PC-9 (cell line): Measurements from ENCODE around the gene GATA6.

Experiments used
- EZH2 ChIP-seq: fragments of 200-600 bp; sonication (generic); IDR thresholded peaks from 2 replicates; pipeline ENCODE4 v1.8.0; 2017; ENCODE audit warnings: antibody characterized with exemption, low read depth
- TF ChIP-seq, protein P1 (sequence below): fragments of 200-600 bp; sonication (generic); conservative IDR thresholded peaks from 2 replicates; pipeline ENCODE4 v1.6.1; 2017; ENCODE audit warnings: mixed run types, antibody characterized with exemption, mild to moderate bottlenecking, moderate library complexity

GRCh38 chr18:22228976-22229375, 59.6 kb downstream of the GATA6 start:
- TF ChIP-seq, protein P1, sequence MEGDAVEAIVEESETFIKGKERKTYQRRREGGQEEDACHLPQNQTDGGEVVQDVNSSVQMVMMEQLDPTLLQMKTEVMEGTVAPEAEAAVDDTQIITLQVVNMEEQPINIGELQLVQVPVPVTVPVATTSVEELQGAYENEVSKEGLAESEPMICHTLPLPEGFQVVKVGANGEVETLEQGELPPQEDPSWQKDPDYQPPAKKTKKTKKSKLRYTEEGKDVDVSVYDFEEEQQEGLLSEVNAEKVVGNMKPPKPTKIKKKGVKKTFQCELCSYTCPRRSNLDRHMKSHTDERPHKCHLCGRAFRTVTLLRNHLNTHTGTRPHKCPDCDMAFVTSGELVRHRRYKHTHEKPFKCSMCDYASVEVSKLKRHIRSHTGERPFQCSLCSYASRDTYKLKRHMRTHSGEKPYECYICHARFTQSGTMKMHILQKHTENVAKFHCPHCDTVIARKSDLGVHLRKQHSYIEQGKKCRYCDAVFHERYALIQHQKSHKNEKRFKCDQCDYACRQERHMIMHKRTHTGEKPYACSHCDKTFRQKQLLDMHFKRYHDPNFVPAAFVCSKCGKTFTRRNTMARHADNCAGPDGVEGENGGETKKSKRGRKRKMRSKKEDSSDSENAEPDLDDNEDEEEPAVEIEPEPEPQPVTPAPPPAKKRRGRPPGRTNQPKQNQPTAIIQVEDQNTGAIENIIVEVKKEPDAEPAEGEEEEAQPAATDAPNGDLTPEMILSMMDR = no peak
- no peak for TF ChIP-seq EZH2
